Left renal pelvis (tissue), 4 donors: ENCODE measurements around the gene TTLL8. TPM values are rescaled to one million over a fixed set of nuclear protein-coding genes. Genes with fewer than 3 reads are reported as not detected.

Experiments
- DNase-seq, 4 donors: peaks; one replicate each; pipeline ENCODE4 v3.0.0-alpha.2; 2013; ENCODE audit warnings: low read depth in 4 of 4, low spot score in 3 of 4
- polyA plus RNA-seq, 4 donors: library from polyadenylated mRNA; unstranded; fragments of 120-200 nt; gene quantifications; one replicate each; pipeline ENCODE4 v1.2.1, GENCODE V29; 2013; ENCODE audit not compliant: insufficient read length in 4 of 4

Gene TTLL8
- polyA plus RNA-seq, 4 donors, result 0.05 TPM; not detected in 3

DNA sequence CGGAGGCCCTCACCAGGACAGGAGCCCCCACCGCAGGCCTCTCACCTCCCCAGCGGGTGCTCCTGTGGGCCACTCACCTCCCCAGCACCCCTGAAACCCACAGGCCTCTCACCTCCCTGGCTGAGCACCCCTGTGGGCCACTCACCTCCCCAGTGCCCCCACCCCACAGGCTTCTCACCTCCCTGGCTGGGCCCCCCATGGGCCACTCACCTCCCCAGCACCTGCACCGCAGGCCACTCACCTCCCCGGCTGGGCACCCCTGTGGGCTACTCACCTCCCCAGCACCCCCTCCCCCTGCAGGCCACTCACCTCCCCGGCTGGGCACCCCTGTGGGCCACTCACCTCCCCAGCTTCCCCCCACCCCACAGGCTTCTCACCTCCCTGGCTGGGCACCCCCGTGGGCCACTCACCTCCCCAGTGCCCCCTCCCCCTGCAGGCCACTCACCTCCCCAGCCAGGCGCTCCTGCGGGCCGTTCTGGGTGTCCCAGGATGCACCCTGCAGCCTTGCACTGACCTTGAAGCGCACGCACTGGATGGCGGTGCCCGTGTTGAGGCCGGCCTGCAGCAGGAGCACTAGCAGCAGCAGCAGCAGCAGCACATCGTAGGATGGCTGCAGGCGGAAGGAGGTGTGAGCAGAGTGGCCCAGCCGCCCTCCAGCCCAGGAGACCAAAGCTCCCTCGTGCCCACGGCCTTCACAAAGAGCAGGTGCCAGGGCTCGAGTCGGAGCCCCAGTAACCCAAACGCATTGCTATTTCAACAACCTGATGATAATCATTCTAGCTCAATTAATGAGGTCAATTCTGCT lies 5.7 kb upstream of the TTLL8 start:
- no peak for DNase-seq

DNA sequence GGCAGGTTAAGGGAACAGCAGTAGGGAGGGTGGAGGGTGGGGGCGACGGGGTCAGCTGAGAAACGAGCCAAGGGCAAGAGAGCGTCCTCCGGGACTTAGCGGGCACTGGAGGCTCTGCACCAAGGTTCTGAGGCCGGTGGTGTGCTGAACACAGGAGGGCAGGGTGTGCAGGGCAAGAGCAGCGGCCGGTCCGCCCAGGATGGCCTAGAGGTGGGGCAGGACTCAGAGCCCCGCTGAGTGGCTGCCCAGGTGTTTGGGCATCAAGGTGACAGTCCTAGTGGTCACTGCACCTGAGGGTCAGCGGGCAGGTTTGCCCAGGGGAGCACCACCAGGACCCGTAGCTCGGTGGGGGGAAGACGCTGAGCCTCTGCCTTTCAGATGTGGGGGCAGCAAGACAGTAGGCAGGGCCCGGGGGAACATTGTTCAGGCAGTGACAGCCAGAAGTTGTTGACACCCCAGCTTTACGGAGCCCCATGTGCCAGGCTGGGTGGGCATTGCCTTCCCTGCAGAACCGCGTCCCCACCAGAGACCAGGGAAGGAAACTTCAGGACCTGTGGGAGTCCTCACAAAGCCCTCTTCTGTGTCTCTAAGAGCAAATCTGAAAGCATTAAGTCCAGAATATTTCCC lies 4.5 kb upstream of the TTLL8 start:
- DNase-seq, result no peak

- no peak for DNase-seq
These were observed 3.8 kb upstream of the TTLL8 start for GRCh38 chr22:50061824-50062355.

GRCh38 chr22:50061141-50061823 lies 3.2 kb upstream of the TTLL8 start:
- no peak for DNase-seq

DNA sequence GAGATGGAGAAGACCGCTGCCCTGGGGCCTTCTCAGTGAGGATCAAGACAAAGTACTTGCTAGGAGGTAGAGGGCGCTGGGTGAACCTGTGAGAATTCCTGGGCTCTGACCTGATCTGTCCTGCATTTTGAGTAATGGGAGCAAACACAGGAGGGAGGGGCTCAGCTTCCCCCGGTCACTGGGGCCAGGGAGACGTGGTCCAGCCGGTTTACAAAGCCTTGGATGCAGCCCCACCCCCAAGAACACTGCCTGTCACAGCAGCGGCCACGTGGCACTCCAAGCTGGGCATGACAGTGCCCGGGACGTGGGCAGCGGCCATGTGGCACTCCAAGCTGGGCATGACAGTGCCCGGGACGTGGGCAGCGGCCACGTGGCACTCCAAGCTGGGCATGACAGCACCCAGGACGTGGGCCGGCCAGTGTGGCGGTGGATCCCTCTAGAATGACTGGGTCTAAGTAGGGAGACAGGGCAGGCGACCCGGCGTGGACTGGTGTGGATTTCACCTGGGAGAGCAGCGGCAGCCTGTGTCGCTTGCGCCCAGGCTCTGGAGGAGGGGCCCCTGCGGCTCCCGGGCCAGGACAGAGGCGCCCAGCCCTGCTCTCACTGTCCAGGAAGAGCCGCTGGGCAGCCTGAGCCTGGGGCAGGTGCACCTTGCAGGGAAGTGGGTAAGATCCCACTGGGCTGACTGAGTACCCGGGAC lies 2.5 kb upstream of the TTLL8 start:
- no peak for DNase-seq

GRCh38 chr22:50059881-50060262 lies 1.8 kb upstream of the TTLL8 start:
- DNase-seq, result no peak

DNA sequence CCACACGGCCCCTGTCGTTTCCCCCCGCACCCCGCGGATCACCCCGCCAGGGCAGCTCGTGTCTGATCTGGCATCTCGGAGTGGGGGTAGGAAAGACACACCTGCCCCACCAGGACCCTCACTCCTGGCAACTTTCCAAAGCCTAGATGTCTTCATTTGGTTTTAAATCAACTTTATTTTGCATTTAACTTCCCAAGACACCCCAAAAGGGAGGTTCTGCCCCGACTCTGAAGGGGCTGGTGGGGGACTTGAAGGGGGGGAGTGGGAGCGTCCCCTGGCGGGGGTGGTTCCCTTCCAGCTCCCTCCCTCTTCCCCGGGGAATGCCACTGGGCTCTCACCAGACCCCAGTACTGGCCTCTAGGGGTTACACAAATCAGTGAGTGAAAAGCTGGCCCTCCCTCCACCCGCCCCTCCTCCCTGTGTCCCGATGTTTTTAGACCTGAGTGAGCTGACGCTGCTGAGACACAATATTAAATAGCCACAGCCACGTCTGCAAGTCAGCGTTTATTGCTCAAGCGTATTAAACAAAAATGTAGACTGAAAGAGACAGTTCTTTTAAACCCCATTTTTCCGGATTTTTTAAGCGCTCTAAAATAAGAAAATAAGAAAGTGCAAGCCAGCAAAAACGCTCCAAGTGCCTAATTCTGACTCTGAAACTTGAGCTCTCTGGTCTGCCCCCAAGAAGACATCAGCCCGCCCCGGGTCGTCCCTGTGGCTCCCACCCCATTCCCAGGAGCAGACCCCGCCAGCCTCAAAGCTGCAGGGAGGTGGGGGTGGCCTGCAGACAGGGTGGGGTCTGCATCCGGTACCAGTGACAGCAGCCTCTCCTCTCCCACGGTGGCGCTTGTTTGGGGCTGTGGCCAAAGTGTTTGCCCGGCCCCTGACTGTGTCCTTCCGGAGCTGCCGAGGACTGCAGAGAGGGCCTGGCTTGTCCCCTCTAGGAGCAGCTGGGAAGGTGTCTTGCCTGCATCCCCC lies 1.1 kb upstream of the TTLL8 start:
- peak in 1 of 4 donors; percentile 37 for DNase-seq

- no peak for DNase-seq
These were observed 629 bp downstream of the TTLL8 start for GRCh38 chr22:50057278-50058060.

DNA sequence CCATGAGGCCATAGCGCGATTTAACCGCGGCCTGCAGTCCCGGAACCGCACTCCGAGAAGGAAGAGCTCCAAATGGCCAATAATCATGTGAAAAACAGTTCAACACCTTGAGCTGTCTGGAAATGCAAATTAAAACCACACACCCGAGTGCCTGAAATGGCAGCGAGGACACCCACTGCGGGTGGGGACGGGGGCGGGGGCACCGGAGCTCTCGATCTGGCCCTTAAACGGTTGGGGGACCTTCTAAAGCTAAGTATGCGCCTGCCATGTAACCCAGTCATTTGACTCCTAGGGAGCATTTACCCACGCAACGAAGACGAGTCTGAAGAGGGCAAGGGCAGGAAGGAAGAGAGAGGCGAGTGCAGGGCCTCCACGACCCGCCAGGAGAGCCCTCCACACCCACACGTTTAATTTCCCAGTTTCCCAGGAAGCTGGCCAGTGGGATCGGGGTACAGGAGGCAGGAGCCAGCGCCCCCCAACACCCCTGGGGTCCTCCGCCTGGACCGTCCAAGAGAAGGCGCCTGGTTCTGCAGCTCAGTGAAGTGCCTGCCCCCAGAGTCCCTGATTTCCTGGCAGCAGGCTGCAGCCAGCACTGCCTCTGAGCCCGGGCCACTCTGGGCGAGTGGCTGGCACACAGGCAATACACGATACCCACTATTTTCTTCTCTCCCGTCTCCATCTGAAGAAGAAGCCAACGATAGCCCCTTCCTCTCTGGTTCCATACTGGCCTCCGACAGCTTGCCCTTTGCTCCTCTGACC lies 1.7 kb downstream of the TTLL8 start:
- no peak for DNase-seq

- DNase-seq, result no peak
These were observed 4.2 kb downstream of the TTLL8 start for GRCh38 chr22:50053861-50054260.

DNA sequence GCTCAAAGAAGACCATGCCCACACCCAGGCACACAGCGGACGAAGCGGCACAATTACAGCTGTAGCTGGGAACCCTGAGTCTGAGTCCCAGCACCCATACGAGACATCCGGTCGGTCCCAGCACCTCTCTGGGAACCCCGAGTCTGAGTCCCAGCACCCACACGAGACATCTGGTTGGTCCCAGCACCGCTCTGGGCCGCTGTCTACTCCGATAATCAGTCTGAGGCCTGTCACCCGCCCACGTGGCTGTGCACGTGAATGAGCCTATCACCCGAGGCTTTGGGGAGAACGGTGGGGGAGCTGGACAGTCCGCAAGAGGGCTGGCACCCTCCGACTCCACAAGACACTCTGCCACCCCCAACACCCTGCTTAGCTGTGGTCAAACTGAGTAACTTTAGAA lies 6.2 kb downstream of the TTLL8 start:
- DNase-seq, result no peak

- no peak for DNase-seq
These were observed 8.6 kb downstream of the TTLL8 start for GRCh38 chr22:50049299-50050195.

DNA sequence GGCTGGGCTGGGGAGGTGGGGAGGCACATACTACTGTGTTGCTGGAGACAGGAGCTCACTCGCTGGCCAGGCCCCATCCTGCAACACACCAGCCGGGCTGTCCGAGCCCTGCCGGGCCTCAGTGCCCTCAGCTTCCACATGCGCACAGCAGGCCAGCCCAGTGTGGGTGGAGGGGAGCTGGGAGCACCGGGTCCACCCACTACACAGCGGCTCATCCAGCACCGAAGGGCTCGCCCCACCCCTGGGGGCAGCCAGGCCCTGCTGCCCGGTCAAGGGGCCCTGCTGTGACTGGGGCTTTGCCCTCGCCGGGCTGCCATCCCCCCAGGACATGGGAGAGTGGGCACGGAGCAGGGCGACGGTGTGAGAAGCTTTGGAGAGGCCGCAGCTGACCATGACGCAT lies 9.3 kb downstream of the TTLL8 start:
- no peak for DNase-seq

DNA sequence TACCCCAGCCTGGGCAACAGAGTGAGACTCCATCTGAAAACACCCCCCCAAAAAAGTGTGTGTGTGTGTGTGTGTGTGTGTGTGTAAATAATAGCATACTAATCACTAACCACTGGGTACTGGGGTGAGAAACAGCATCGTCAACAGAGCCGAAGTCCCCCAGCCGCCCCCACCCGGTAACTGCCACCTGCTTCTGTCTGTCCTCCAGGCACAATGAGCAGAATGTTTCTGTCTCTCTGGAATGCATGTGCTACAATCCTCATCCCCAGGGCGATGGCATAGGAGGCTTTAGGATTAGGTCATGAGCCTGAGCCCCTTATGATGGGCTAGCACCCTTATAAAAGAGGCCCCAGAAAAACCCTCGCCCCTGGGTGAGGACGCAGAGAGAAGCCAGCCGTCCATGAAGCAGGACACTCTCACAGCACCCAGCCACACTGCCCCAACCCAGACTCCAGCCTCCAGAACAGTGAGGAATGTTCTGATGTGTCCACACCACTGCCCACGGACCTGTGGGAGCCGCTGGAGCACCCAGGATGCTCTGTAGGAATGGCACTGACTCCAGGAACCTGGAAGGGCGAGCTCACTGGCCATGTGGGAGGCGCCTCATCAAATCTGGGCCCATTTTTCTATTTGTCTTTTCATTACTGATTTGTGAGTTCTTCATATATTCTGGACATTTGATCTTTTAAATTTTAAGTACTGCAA lies 9.9 kb downstream of the TTLL8 start:
- DNase-seq, result no peak

- no peak for DNase-seq
These were observed 10.8 kb downstream of the TTLL8 start for GRCh38 chr22:50047346-50047745.

DNA sequence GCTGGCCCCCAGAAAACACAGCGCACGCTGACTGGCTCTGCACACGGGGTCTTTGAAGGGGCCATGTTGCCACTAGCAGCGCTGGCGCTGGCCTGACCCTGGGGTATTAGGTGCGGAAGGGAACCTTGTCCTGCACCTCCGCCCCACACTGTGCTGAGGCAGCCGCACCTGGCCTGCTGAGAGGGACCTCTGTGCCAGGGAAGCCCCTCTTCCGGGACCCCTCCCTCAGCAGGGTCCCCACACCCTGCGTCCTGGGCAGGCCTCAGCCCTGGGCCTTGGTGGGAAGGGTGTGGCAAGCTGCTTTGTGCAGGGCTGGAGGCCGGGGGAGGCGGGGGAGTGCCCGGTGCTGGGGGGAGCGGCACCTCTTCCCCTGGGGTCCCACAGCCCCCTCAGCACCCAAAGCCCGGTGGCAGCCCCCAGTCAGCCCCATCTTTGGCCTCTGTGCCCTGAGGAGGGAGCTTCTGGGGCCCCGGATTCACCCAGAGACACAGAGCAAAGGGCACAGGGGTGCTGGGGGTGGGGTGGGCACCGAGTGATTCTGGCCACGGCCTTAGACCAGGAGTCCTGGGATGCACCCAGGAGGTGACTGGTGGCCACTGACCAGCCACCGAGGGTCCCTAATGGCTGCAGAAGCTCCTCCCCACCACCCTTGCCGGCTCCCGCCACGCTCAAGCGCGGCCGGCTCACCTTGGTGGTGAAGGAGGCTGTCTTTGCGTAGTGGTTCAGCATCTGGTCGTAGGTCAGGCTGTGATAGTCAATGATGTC lies 11.4 kb downstream of the TTLL8 start:
- no peak for DNase-seq
